ENCODE measurements around the gene CACNG7. TPM values are rescaled to one million over a fixed set of nuclear protein-coding genes. Genes with fewer than 3 reads are reported as not detected.

The CACNG7 gene
- total RNA-seq, 1 donor = 1.9 TPM

GRCh38 chr19:53905787-53906186 lies 3.3 kb upstream of the CACNG7 start:
- TF ChIP-seq CTCF (IDR thresholded peaks at IDR 0.05; ENCODE audit: insufficient read depth, low read length) = no peak
- H3K4me3 ChIP-seq (ENCODE audit: low read depth, low read length) = no peak overlapping the region
- no peak for DNase-seq (ENCODE audit: low read depth)

GRCh38 chr19:53906211-53907192 lies 2.6 kb upstream of the CACNG7 start:
- peak overlapping the region; percentile 42 for H3K4me3 ChIP-seq (ENCODE audit: low read depth, low read length)
- DNase-seq (ENCODE audit: low read depth) = peak; percentile 23
- peak; percentile 90 for TF ChIP-seq CTCF (IDR thresholded peaks at IDR 0.05; ENCODE audit: insufficient read depth, low read length)

- no peak overlapping the region for H3K4me3 ChIP-seq (ENCODE audit: low read depth, low read length)
- no peak for DNase-seq (ENCODE audit: low read depth)
- no peak for TF ChIP-seq CTCF (IDR thresholded peaks at IDR 0.05; ENCODE audit: insufficient read depth, low read length)
These were observed 1.9 kb upstream of the CACNG7 start for GRCh38 chr19:53907193-53907581.

- peak overlapping the region; percentile 83 for H3K4me3 ChIP-seq (ENCODE audit: low read depth, low read length)
- no peak for DNase-seq (ENCODE audit: low read depth)
- no peak for TF ChIP-seq CTCF (IDR thresholded peaks at IDR 0.05; ENCODE audit: insufficient read depth, low read length)
These were observed 1.4 kb upstream of the CACNG7 start for GRCh38 chr19:53907690-53908089.

- DNase-seq (ENCODE audit: low read depth) = peak; percentile 74
- no peak for TF ChIP-seq CTCF (IDR thresholded peaks at IDR 0.05; ENCODE audit: insufficient read depth, low read length)
- peak overlapping the region; percentile 83 for H3K4me3 ChIP-seq (ENCODE audit: low read depth, low read length)
These were observed 758 bp upstream of the CACNG7 start for GRCh38 chr19:53908106-53908934.

- peak overlapping the region; percentile 83 for H3K4me3 ChIP-seq (ENCODE audit: low read depth, low read length)
- DNase-seq (ENCODE audit: low read depth) = no peak
- no peak for TF ChIP-seq CTCF (IDR thresholded peaks at IDR 0.05; ENCODE audit: insufficient read depth, low read length)
These were observed 542 bp downstream of the CACNG7 start for GRCh38 chr19:53909471-53910169.

Measured in fibroblast of the aortic adventitia (primary cell).